Astrocyte (in vitro differentiated cells and primary cell): ENCODE measurements around the gene FUOM. TPM values are rescaled to one million over a fixed set of nuclear protein-coding genes. Genes with fewer than 3 reads are reported as not detected.

ENCODE experiments used
- DNase-seq: peaks from one replicate; pipeline ENCODE4 v3.0.0-alpha.2; 2010; ENCODE audit warnings: low read depth
- FAIRE-seq: peaks from 2 replicates; lab custom pipeline; 2011; peaks lifted over from hg19 to GRCh38; lab: Jason Lieb, UNC
- H2AFZ ChIP-seq: 2 replicates; pipeline ENCODE4 v1.6.0; 2012; ENCODE audit warnings: low read depth, low read length, inconsistent platforms
- H3K27ac ChIP-seq: 2 replicates; pipeline ENCODE4 v1.5.1; 2011; ENCODE audit warnings: low read depth, low read length, inconsistent platforms
- H3K27me3 ChIP-seq: 2 replicates; pipeline ENCODE4 v1.6.0; 2011; ENCODE audit warnings: low read length, inconsistent platforms; ENCODE audit not compliant: insufficient read depth
- H3K36me3 ChIP-seq: 2 replicates; pipeline ENCODE4 v1.5.1; 2011; ENCODE audit warnings: low read length, inconsistent platforms; ENCODE audit not compliant: insufficient read depth
- H3K4me1 ChIP-seq: 2 replicates; pipeline ENCODE4 v1.5.1; 2011; ENCODE audit warnings: low read length, inconsistent platforms; ENCODE audit not compliant: insufficient read depth
- H3K4me2 ChIP-seq: 2 replicates; pipeline ENCODE4 v1.6.0; 2012; ENCODE audit warnings: low read length, inconsistent platforms
- H3K4me3 ChIP-seq: 2 replicates; pipeline ENCODE4 v1.5.1; 2011; ENCODE audit warnings: low read depth, mild to moderate bottlenecking, low read length, inconsistent platforms; ENCODE audit not compliant: insufficient read depth
- H3K79me2 ChIP-seq: 2 replicates; pipeline ENCODE4 v1.6.0; 2012; ENCODE audit warnings: mild to moderate bottlenecking, low read length, inconsistent platforms; ENCODE audit not compliant: insufficient read depth
- H3K9ac ChIP-seq: 2 replicates; pipeline ENCODE4 v1.6.0; 2012; ENCODE audit warnings: mild to moderate bottlenecking, low read length, inconsistent platforms
- H3K9me3 ChIP-seq: 2 replicates; pipeline ENCODE4 v1.5.1; 2012; ENCODE audit warnings: low read depth, mild to moderate bottlenecking, low read length, inconsistent platforms; ENCODE audit not compliant: insufficient read depth
- H4K20me1 ChIP-seq: 2 replicates; pipeline ENCODE4 v1.6.0; 2012; ENCODE audit warnings: low read length, inconsistent platforms; ENCODE audit not compliant: insufficient read depth
- H3K27ac Mint-ChIP-seq: one replicate; pipeline ENCODE4 v1.8.0; 2021; ENCODE audit warnings: mild to moderate bottlenecking, mixed read lengths; ENCODE audit not compliant: unreplicated experiment
- H3K27me3 Mint-ChIP-seq: one replicate; pipeline ENCODE4 v1.8.0; 2021; ENCODE audit warnings: low read depth, mixed read lengths; ENCODE audit not compliant: unreplicated experiment
- H3K36me3 Mint-ChIP-seq: one replicate; pipeline ENCODE4 v1.8.0; 2021; ENCODE audit warnings: low read depth, mixed read lengths; ENCODE audit not compliant: unreplicated experiment
- H3K4me1 Mint-ChIP-seq: one replicate; pipeline ENCODE4 v1.8.0; 2021; ENCODE audit warnings: low read depth, mixed read lengths; ENCODE audit not compliant: unreplicated experiment
- H3K4me3 Mint-ChIP-seq: one replicate; pipeline ENCODE4 v1.8.0; 2021; ENCODE audit warnings: mild to moderate bottlenecking, moderate library complexity, mixed read lengths; ENCODE audit not compliant: unreplicated experiment
- H3K9me3 Mint-ChIP-seq: one replicate; pipeline ENCODE4 v1.8.0; 2021; ENCODE audit warnings: mild to moderate bottlenecking, mixed read lengths; ENCODE audit not compliant: unreplicated experiment
- CTCF ChIP-seq: IDR thresholded peaks from 2 replicates; pipeline ENCODE4 v1.5.1; 2011; ENCODE audit warnings: low read depth, mild to moderate bottlenecking, inconsistent platforms, low read length, moderate library complexity; ENCODE audit not compliant: insufficient read depth
- EZH2 ChIP-seq: IDR thresholded peaks from 2 replicates; pipeline ENCODE4 v1.6.1; 2012; ENCODE audit warnings: mild to moderate bottlenecking, low read length, inconsistent platforms; ENCODE audit not compliant: insufficient read depth
- total RNA-seq: library from RNA; stranded (reverse); gene quantifications from 2 replicates; pipeline ENCODE4 v1.2.1, GENCODE V29; 2021

The FUOM gene
- total RNA-seq, 1 donor from 2014 or later, result 28.8 TPM

GRCh38 chr10:133405272-133405671 is 47.5 kb upstream of the FUOM start:
- peaks cover 57% of the 10 kb centered on the region for H3K79me2 ChIP-seq
- H3K4me3 Mint-ChIP-seq, result peak overlapping the region; percentile 47
- H3K27me3 ChIP-seq, result no peaks in the 10 kb centered on the region
- H3K27ac ChIP-seq, result peak overlapping the region; percentile 31
- peak overlapping the region; percentile 80 for H3K27ac Mint-ChIP-seq
- FAIRE-seq (no peak), DNase-seq (peak; percentile 49)
- peaks cover 10% of the 10 kb centered on the region for H3K4me1 ChIP-seq
- peaks cover 21% of the 10 kb centered on the region for H3K36me3 ChIP-seq
- no peaks in the 10 kb centered on the region for H3K9me3 ChIP-seq
- no peak overlapping the region for H2AFZ ChIP-seq
- no peaks in the 10 kb centered on the region for H3K9me3 Mint-ChIP-seq
- H3K4me2 ChIP-seq, result peak overlapping the region; percentile 70
- H3K27me3 Mint-ChIP-seq, result no peaks in the 10 kb centered on the region
- H3K36me3 Mint-ChIP-seq, result peaks cover 39% of the 10 kb centered on the region
- peaks cover 34% of the 10 kb centered on the region for H3K4me1 Mint-ChIP-seq
- no peak for TF ChIP-seq EZH2
- TF ChIP-seq CTCF, result no peak
- no peak overlapping the region for H3K4me3 ChIP-seq
- peak overlapping the region; percentile 13 for H3K9ac ChIP-seq
- peaks cover 46% of the 10 kb centered on the region for H4K20me1 ChIP-seq

GRCh38 chr10:133403784-133404183 is 46.0 kb upstream of the FUOM start:
- no peaks in the 10 kb centered on the region for H3K27me3 ChIP-seq
- Mint-ChIP-seq H3K4me1 (peaks cover 34% of the 10 kb centered on the region), H3K36me3 (peaks cover 34% of the 10 kb centered on the region), H3K27me3 (no peaks in the 10 kb centered on the region), H3K27ac (no peak overlapping the region), H3K4me3 (no peak overlapping the region), H3K9me3 (no peaks in the 10 kb centered on the region)
- H4K20me1 ChIP-seq, result peaks cover 34% of the 10 kb centered on the region
- no peak overlapping the region for H3K4me2 ChIP-seq
- no peak overlapping the region for H2AFZ ChIP-seq
- H3K9ac ChIP-seq, result no peak overlapping the region
- H3K79me2 ChIP-seq, result peaks cover 53% of the 10 kb centered on the region
- H3K4me3 ChIP-seq, result no peak overlapping the region
- H3K27ac ChIP-seq, result no peak overlapping the region
- DNase-seq (no peak), FAIRE-seq (no peak)
- no peaks in the 10 kb centered on the region for H3K9me3 ChIP-seq
- H3K4me1 ChIP-seq, result peaks cover 10% of the 10 kb centered on the region
- H3K36me3 ChIP-seq, result peaks cover 23% of the 10 kb centered on the region
- TF ChIP-seq CTCF, result no peak
- no peak for TF ChIP-seq EZH2

- DNase-seq (no peak), FAIRE-seq (no peak)
- H3K9me3 Mint-ChIP-seq, result no peaks in the 10 kb centered on the region
- Histone ChIP-seq H3K9ac (no peak overlapping the region), H3K4me3 (no peak overlapping the region), H3K36me3 (peaks cover 24% of the 10 kb centered on the region), H2AFZ (no peak overlapping the region), H3K4me2 (no peak overlapping the region), H4K20me1 (peaks cover 30% of the 10 kb centered on the region), H3K9me3 (no peaks in the 10 kb centered on the region), H3K27ac (no peak overlapping the region), H3K4me1 (peaks cover 10% of the 10 kb centered on the region), H3K79me2 (peaks cover 53% of the 10 kb centered on the region), H3K27me3 (no peaks in the 10 kb centered on the region)
- no peaks in the 10 kb centered on the region for H3K27me3 Mint-ChIP-seq
- H3K36me3 Mint-ChIP-seq, result peaks cover 35% of the 10 kb centered on the region
- H3K27ac Mint-ChIP-seq, result peak overlapping the region; percentile 16
- no peak overlapping the region for H3K4me3 Mint-ChIP-seq
- TF ChIP-seq CTCF (no peak), EZH2 (no peak)
- peaks cover 34% of the 10 kb centered on the region for H3K4me1 Mint-ChIP-seq
These were observed 45.5 kb upstream of the FUOM start for GRCh38 chr10:133403359-133403758.
